Kidney capillary endothelial cell (primary cell): Measurements from ENCODE around the gene CD160.
"Not testable (repeated sequence)": the region's sequence is repeated elsewhere in the genome, so short reads cannot be mapped to it uniquely, and the experiment has no call there.

Source experiments
- DNase-seq: peaks from one replicate; pipeline ENCODE4 v3.0.0-alpha.2; 2018; ENCODE audit warnings: low spot score

CD160 gene

GRCh38 chr1:145710291-145711027, 8.8 kb upstream of the CD160 start:
- DNase-seq, result no peak

- no peak for DNase-seq
Observed at GRCh38 chr1:145711213-145711651, 8.1 kb upstream of the CD160 start.

- no peak for DNase-seq
Observed at GRCh38 chr1:145714524-145715111, 4.7 kb upstream of the CD160 start.

- DNase-seq, result no peak
Observed at GRCh38 chr1:145716641-145717345, 2.5 kb upstream of the CD160 start.

GRCh38 chr1:145717833-145718232, 1.5 kb upstream of the CD160 start:
- DNase-seq, result no peak

GRCh38 chr1:145718465-145718864, 834 bp upstream of the CD160 start:
- DNase-seq, result not testable (repeated sequence)

GRCh38 chr1:145720556-145720877, 1.2 kb downstream of the CD160 start:
- peak; percentile 57 for DNase-seq

GRCh38 chr1:145720878-145721671, 1.8 kb downstream of the CD160 start:
- peak; percentile 48 for DNase-seq

GRCh38 chr1:145726193-145726592, 6.9 kb downstream of the CD160 start:
- not testable (repeated sequence) for DNase-seq

GRCh38 chr1:145729196-145729595, 9.9 kb downstream of the CD160 start:
- no peak for DNase-seq

GRCh38 chr1:145729666-145730436, 10.6 kb downstream of the CD160 start:
- no peak for DNase-seq

- no peak for DNase-seq
Observed at GRCh38 chr1:145730467-145730866, 11.2 kb downstream of the CD160 start.

- DNase-seq, result no peak
Observed at GRCh38 chr1:145730900-145731299, 11.6 kb downstream of the CD160 start.

- no peak for DNase-seq
Observed at GRCh38 chr1:145736191-145736590, 16.9 kb downstream of the CD160 start.

GRCh38 chr1:145740269-145740668, 21.0 kb downstream of the CD160 start:
- no peak for DNase-seq

GRCh38 chr1:145747398-145748247, 28.3 kb downstream of the CD160 start:
- DNase-seq, result no peak

- DNase-seq, result no peak
Observed at GRCh38 chr1:145750426-145750825, 31.1 kb downstream of the CD160 start.

- DNase-seq, result peak; percentile 36
Observed at GRCh38 chr1:145751491-145752037, 32.3 kb downstream of the CD160 start.

GRCh38 chr1:145757420-145757819, 38.1 kb downstream of the CD160 start:
- DNase-seq, result no peak

GRCh38 chr1:145758116-145758515, 38.8 kb downstream of the CD160 start:
- DNase-seq, result no peak
